ENCODE results near the gene IL13RA1.
"Not testable (repeated sequence)": the region's sequence is repeated elsewhere in the genome, so short reads cannot be mapped to it uniquely, and the experiment has no call there.

The IL13RA1 gene

GRCh38 chrX:118726887-118727685 lies at the start of gene IL13RA1:
Gene IL13RA1, plus strand, starts transcription at chrX:118727606. Its CDS starts 33 bp downstream, at chrX:118727639.
- DNase-seq, result peak; percentile 64

GRCh38 chrX:118679290-118679689 lies 48.1 kb upstream of the IL13RA1 start:
- DNase-seq, result no peak

GRCh38 chrX:118682258-118683014 lies 45.0 kb upstream of the IL13RA1 start:
- no peak for DNase-seq

- DNase-seq, result no peak
These were observed 42.0 kb upstream of the IL13RA1 start for GRCh38 chrX:118685393-118685792.

GRCh38 chrX:118688935-118689334 lies 38.5 kb upstream of the IL13RA1 start:
- DNase-seq, result no peak

GRCh38 chrX:118693843-118694242 lies 33.6 kb upstream of the IL13RA1 start:
- DNase-seq, result no peak

- DNase-seq, result no peak
These were observed 32.8 kb upstream of the IL13RA1 start for GRCh38 chrX:118694638-118695037.

GRCh38 chrX:118698516-118699170 lies 28.8 kb upstream of the IL13RA1 start:
- peak; percentile 65 for DNase-seq

GRCh38 chrX:118702741-118703140 lies 24.7 kb upstream of the IL13RA1 start:
- DNase-seq, result no peak

- DNase-seq, result peak; percentile 48
These were observed 20.7 kb upstream of the IL13RA1 start for GRCh38 chrX:118706681-118707080.

GRCh38 chrX:118714521-118714920 lies 12.9 kb upstream of the IL13RA1 start:
- peak; percentile 62 for DNase-seq

GRCh38 chrX:118715917-118716316 lies 11.5 kb upstream of the IL13RA1 start:
- not testable (repeated sequence) for DNase-seq

- DNase-seq, result not testable (repeated sequence)
These were observed 10.6 kb upstream of the IL13RA1 start for GRCh38 chrX:118716833-118717232.

- peak; percentile 86 for DNase-seq
These were observed 9.6 kb upstream of the IL13RA1 start for GRCh38 chrX:118717678-118718391.

- peak; percentile 86 for DNase-seq
These were observed 8.7 kb upstream of the IL13RA1 start for GRCh38 chrX:118718737-118719136.

- no peak for DNase-seq
These were observed 7.2 kb upstream of the IL13RA1 start for GRCh38 chrX:118720058-118720707.

GRCh38 chrX:118723376-118723775 lies 4.0 kb upstream of the IL13RA1 start:
- no peak for DNase-seq

- DNase-seq, result peak; percentile 32
These were observed 3.0 kb upstream of the IL13RA1 start for GRCh38 chrX:118724365-118724764.

GRCh38 chrX:118724775-118725174 lies 2.6 kb upstream of the IL13RA1 start:
- peak; percentile 59 for DNase-seq

GRCh38 chrX:118726396-118726795 lies 1.0 kb upstream of the IL13RA1 start:
- DNase-seq, result peak; percentile 46

GRCh38 chrX:118727686-118728339 lies 407 bp downstream of the IL13RA1 start:
- DNase-seq, result no peak

Measured in inflammatory macrophage treated with lipopolysaccharide for 4 hours (primary cell).